Liver (tissue), 3 donors: ENCODE results near the gene SEC14L6.

Experiments used
- ATF3 ChIP-seq: IDR thresholded peaks from 2 replicates; pipeline ENCODE4 v1.6.1; 2016; ENCODE audit warnings: antibody characterized with exemption
- CTCF ChIP-seq: fragments of 150-350 bp; IDR thresholded peaks from 2 replicates; pipeline ENCODE4 v1.5.1; 2017; ENCODE audit warnings: improper control_type of control experiment, low read depth, low read length; ENCODE audit not compliant: missing input control
- EGR1 ChIP-seq, 2 donors: IDR thresholded peaks; 2 replicates each; pipeline ENCODE4 v1.6.1; 2016 to 2018; ENCODE audit warnings: antibody characterized with exemption in 2 of 2, low read depth in 2 of 2
- FOXA1 ChIP-seq: IDR thresholded peaks from 2 replicates; pipeline ENCODE4 v1.6.1; 2016; ENCODE audit warnings: antibody characterized with exemption
- GABPA ChIP-seq, 2 donors: IDR thresholded peaks in 1 of 2; conservative IDR thresholded peaks in 1 of 2; 2 replicates each; pipeline ENCODE4 v1.6.1; 2016; ENCODE audit warnings: antibody characterized with exemption in 2 of 2, mild to moderate bottlenecking in 1 of 2, moderate library complexity in 1 of 2
- HNF4G ChIP-seq: IDR thresholded peaks from 2 replicates; pipeline ENCODE4 v1.6.1; 2016; ENCODE audit warnings: antibody characterized with exemption
- JUND ChIP-seq, 2 donors: IDR thresholded peaks; 2 replicates each; pipeline ENCODE4 v1.6.1; 2016; ENCODE audit warnings: antibody characterized with exemption in 2 of 2
- MAX ChIP-seq: IDR thresholded peaks from 2 replicates; pipeline ENCODE4 v1.6.1; 2016; ENCODE audit warnings: antibody characterized with exemption
- REST ChIP-seq: IDR thresholded peaks from 2 replicates; pipeline ENCODE4 v1.6.1; 2016; ENCODE audit warnings: antibody characterized with exemption, mild to moderate bottlenecking
- TAF1 ChIP-seq: conservative IDR thresholded peaks from 2 replicates; pipeline ENCODE4 v1.6.1; 2016; ENCODE audit warnings: antibody characterized with exemption, mild to moderate bottlenecking
- YY1 ChIP-seq: IDR thresholded peaks from 2 replicates; pipeline ENCODE4 v1.6.1; 2016; ENCODE audit warnings: antibody characterized with exemption, mild to moderate bottlenecking
- donor health status: healthy.
- donor health status: healthy.

- TF ChIP-seq HNF4G (no peak), MAX (no peak), CTCF (no peak), YY1 (no peak), JUND (IDR thresholded peaks at IDR 0.05) (no peak), FOXA1 (no peak), EGR1 (IDR thresholded peaks at IDR 0.05; ENCODE audit: low read depth in 2 of 2) (no peak), TAF1 (no peak), GABPA (IDR thresholded peaks at IDR 0.05 in 1 of 2, conservative IDR thresholded peaks at IDR 0.05 in 1 of 2) (no peak), ATF3 (no peak), REST (no peak)
Observed at GRCh38 chr22:30514252-30514651, 32.3 kb downstream of the SEC14L6 start.
